DMS 273 treated with DMSO at 0.1 percent for 48 hours (cell line): ENCODE results near the gene NKD1.
"Not testable (repeated sequence)": the region's sequence is repeated elsewhere in the genome, so short reads cannot be mapped to it uniquely, and the experiment has no call there.

Source experiments
- DNase-seq: peaks from one replicate; lab custom pipeline; 2025; lab: John Stamatoyannopoulos, UW

Gene NKD1

DNA sequence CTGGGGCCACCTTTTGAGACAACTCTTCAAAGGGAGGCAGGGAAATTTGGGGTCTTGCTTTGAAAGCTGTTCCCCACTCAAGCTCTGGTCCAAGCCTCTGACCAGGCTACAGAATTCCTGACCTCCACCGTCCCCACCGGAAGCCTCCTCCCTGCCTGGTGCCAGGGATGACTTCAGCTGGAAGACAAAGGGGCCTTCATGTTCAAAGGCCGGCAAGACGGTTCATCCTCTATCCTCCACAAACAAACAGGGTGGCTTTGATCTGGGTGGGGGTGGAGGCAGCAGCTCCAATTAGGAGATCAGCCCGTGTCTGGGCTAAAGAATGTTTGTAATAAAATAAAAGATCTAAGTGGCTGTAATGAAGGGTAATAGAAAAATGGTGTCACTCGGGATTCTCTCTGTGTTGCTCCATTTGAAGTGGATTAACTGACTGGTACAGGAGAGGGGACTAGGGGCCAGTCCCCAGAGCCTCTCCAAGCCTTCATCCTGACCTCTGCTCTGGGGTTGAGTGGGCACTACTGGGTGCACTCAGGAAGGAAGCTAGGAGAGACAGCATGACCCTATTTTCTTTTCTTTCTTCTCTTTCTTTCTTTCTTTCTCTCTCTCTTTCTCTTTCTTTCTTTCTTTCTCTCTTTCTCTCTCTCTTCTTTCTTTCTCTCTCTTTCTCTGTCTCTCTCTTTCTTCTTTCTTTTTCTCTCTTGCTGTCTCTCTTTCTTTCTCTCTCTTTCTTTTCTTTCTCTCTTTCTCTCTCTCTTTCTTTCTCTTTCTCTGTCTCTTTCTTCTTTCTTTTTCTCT lies 27.5 kb upstream of the NKD1 start:
- no peak for DNase-seq

DNA sequence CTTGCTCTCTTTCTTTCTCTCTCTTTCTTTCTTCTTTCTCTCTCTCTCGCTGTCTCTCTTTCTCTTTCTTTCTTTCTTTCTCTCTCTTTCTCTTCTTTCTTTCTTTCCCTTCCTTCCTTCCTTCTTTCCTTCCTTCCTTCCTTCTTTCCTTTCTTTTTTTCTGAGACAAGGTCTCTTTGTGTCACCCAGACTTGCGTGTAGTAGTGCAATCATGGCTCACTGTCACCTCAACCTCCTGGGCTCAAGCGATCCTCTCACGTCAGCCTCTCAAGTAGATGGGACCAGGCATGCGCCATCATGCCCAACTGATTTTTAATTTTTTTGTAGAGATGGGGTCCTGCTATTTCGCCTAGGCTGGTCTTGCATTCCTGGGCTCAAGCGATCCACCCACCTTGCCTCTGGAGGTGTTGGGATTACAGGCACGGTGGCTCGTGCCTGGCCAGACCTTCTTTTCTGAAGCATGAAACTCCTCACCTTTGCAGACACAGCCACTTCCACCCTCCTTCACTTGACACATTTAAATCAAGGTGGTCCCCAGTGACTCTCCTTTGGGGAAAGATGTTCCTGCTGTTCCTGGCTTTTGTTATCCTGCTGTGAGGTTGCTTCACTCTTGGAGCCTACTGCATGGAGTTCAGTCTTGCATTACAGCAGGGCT lies 26.8 kb upstream of the NKD1 start:
- DNase-seq = no peak

DNA sequence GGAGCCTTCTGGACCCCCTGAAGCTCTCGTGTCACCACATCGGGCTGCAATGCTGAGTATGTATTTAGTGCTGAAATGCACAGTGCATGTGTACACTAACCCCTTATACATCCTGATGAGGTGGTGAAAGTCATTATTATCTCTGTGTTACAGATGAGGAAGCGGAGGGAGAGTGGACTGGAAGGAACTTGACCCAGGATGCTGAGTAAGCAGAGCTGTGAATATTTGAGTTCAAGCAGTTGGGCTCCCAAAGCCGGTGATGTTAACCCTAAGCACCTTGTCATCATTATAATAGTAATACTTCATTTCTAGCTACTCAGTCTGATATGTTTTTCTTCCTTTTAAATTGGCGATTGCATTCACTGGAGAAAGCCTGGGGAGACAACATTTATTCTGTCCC lies 25.9 kb upstream of the NKD1 start:
- no peak for DNase-seq

DNA sequence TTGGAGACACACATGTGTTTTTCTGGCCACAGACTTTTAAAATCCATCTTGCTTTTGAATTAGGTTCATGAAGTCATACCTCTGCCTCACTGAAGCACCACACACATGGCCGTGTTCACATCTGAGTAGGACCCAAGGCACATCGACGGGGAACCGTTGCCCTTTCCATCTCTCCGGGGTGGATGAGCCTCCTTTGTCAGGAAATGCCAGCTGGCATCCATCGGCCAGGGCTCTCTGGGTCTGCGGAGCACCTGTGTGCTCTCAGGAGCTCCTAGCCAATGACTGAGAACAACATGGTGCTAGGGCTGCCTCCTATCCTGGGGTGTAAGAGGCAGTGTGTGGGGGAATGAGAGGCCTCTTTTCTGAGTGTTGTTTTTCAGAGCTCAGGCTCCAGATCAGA lies 24.5 kb upstream of the NKD1 start:
- no peak for DNase-seq

DNA sequence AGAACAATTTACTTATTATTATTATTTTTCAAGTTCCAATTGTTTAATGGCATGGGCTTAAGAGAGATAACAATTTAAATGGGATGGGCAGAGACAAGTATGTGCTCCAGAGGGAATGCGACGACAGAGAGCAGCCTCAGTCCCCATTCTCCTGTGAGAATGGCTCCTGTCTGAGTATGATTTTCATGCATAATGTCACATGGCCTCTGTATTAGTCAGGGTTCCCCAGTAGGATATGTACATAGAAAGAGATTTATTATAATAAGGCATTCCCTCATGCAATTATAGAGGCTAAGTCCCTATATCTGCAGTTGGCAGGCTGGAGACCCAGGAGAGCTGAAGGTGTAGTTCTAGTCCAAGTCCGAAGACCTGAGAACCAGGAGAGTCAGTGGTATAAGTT lies 22.9 kb upstream of the NKD1 start:
- no peak for DNase-seq

DNA sequence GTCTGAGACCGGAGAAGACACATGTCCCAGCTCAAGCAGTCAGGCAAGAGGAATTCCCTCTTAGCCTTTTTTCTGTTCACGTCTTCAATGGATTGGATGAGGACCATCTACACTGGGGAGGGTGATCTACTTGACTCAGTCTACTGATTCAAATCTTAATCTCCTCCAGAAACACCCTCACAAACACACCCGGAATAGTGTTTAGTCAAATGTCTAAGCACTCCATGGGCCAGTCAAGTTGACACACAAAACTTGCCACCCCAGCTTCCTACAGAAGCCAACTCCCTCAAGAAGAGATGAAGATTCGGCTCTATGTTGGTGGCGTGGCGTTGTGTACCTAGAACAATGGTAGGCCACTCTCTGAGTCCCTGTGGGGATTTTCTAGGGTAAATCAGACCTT lies 22.5 kb upstream of the NKD1 start:
- no peak for DNase-seq

DNA sequence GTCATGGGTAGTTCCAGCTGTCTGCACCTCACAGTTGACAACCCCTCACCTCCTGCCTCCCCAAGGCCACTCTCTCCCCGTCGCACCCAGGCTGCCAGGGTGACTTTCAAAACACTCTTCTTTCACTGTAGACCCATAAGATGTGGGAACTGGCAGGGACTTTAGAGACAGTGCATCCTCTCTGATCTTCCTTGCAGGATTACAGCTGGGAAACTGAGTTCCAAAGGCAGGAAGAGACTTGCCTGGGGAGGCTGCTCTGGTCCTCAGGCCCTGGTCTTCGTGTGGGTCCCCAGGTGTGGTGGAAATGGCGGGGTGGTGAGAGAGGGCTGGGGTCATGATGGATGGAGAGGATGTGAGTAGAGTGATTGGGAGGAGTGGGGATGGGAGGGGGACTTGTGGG lies 21.9 kb upstream of the NKD1 start:
- no peak for DNase-seq

DNA sequence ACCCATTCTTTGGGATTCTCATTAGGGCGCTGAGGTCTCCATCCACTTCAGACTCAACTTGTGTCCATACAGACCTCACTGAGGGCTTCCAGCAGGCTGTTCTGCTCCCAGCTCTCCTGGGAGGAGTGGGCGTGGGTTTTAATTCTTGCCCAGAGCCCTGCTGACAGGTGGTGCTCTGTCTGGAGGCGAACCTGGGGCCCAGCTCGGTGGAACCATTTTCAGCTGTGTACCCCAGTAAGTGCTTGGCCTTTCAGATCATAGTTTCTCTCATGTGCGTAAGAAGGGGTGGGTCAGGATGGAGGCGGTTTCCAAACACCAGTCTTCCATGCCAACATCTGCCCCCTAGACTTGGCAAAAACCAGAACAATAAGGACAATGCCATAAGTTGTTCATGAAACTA lies 21.4 kb upstream of the NKD1 start:
- no peak for DNase-seq

DNA sequence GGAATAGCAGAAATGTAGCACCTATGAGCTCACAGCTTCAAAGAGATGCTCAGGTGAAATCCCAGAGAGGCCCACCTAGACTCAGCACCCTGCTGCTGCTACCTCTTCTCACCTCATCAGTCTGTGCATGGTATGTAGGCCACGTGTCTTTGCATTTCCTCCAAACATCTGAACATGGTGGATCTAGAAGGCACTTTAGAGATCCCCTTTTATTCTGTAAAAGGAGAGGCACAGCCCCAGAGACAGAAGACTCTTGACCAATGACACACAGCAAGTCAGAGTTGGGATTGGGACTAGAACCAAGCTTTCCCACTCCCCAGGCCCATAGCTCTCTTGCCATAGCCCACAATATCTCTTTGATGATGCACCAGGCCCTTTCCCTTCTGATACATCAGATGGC lies 19.4 kb upstream of the NKD1 start:
- no peak for DNase-seq

DNA sequence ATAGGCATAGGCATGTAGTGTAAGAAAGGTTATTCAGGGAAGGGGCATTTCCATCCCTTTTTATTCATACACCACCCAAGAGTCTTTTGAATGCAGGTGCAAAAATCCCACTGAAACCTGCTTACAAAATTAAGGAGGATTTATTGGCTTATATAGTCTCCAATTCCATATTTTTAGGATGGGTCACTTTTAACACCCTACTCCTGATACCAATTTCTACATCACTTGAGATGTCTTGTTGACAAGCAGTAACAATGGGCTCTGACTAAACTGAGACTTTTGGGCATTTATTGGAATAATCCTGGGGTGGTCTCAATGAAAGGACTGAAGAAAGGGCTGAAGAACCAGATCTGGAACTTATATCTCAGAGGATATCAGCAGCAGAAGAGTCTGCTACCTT lies 18.9 kb upstream of the NKD1 start:
- no peak for DNase-seq

DNA sequence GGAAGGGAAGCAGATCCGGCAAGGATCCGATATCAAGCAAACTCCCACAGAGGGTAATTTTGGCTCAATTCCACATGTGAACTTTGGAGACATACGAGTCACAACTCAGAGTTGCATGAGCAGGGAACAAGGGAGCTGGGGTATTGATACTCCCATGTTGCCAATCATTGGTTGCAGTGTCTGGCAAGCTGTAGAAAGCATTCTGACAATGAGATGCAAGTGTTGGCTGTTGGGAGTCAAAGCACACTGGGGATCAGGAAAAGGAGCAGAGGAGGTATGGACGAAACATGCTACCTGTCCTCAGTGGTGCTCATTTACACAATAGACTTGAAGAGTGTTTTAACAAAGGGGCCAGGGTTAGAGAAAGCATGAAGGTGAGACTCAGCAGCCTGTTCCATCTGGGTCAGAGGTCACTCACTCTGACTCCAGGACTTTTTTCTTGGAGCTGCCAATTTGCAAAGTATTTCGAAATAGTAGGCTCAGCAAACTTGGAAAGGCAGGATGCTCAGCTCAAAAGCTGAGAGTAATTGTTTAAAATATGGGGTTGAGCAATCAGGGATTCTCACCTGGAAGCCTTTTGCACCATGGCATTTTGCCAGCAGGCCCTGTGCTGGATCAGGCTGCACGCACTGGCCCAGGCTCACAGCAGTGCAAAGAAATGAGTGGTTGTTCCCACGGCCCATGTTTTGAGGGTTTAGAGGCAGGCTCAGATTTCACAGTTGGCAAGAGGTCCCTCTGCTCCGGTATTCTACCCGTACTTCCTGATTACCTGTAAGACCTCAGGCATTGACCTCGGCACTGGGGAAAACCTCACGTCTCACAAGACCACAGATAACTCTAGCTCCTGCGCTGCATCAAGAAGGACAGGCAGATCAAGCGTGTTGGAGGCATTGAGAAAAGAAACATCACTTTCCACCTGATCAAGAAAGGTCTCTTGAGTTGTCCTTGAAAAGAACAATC lies 17.6 kb upstream of the NKD1 start:
- no peak for DNase-seq

DNA sequence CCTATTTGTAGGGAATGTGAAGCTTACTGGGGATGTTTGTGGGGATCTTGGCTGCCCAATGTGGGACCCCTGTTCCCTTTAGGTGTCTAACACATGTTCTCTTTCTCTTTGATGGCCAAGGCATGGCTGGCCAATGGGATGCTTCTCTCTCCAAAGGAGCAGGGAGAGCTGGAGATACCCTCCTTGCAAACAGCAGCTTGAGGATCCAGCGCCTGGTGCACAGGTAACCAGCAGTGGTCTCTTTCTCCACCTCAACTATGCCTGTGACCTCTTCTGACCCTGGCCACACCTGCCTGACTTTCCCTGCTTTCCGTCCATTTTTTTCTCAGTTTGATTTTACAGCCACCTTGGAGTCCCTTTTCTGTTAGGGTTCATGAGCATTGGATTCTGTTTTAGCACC lies 16.8 kb upstream of the NKD1 start:
- DNase-seq = no peak

DNA sequence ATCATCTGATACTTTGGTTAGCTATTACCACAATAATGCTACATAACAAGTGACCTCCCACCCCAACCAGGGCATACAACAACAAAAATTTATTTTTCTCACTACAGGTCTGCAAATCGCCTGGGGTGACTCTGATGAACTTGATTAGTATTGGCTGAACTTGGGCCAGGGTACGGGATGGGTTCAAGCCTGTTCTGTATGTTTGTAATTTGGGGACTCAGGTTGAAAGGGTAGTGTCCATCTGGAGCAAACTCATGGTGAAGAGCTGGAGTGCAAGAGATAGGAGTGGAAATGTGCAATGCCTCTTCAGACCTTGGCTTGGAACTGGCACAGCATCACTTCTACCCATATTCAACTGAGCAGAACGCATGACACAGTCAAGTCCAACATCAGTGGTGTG lies 16.3 kb upstream of the NKD1 start:
- DNase-seq = no peak

DNA sequence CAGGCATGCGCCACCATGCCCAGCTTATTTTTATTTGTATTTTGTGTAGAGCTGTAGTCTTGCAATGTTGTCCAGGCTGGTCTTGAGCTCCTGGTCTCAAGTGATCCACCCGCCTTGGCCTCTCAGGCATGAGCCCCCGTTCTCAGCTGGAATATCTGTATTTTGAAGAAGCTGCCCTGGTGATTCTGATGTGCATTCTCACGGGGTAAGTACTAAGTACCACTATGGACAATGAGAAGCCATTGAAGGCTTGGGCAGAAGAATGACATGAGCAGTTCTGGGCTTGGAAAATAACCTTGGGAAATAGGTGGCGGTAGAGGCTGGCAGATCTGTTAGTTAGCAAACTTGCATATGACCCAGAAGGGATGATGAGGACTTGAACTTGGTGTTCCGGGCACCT lies 15.6 kb upstream of the NKD1 start:
- no peak for DNase-seq

DNA sequence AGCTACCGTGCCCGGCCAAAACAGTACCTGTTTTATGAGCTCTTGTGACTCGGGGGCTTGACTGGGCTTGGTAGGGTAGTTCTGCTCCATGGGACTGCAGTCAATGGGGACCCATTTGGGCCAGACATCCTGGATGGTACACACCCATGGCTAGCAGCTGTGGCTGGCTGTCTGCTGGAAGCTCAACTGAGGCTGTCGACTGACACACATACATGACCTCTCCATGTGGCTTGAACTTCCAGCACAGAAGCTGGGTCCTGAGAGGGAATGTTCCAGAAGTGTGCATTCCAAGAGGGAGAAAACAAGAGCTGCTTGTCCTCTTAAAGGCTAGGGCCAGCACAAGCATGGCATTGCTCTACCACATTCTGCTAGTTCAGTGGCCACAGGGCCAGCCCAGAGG lies 14.9 kb upstream of the NKD1 start:
- DNase-seq = no peak

DNA sequence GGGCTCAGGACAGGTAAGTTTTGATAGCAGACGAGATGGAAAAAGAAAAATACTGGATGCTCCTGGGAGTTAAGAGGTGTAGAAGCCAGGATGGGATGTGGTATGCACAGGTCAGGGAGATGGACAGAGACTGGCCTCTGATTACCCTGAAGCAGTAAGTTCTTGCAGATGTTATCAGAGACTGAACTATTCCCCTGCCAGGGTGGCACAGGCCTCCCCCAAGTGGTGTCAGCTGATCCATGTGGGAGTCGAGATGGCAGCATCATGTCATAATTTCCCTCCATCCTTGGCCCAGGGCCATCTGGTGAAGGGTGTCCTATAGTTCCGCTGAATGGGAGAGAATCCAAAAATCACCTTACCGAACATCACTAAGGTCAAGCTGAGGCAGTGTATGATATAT lies 14.1 kb upstream of the NKD1 start:
- no peak for DNase-seq

DNA sequence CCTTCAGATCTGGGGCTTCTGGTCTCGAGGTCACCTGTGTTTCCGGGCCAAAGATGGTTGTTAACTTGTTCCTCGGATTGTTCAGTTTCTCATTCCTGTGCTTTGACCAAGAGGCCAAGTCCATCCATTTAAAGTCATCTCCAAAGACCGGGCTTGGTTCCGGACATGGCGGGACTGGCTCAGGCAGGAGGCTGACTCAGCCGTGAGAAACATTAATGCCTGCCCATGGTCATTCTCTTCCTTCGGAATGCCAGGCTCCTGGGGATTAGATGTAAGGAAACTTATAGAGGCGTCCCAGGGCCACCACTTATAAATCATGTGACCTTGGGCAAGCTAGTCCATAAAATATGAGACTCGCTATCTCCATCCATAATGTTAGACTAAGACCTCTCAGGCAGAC lies 13.6 kb upstream of the NKD1 start:
- no peak for DNase-seq

DNA sequence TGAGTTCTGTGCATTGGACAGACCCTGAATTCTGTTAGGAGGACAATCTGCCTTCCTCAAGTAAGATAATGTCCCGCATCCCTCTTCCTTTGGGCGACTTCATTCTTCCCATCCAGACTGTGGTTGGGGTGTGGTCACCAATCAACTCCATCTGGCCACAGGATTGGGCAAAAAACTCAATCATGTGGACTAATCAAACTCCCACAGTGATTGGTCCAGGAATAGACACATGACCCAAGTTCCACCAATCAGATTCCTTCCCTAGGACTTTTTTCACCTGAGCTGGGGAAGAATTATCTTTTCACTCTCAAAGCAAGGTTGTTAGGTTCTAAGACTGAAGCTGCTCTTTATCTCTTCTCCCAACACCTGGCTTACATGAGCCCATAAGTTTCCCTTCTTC lies 13.2 kb upstream of the NKD1 start:
- DNase-seq = no peak

DNA sequence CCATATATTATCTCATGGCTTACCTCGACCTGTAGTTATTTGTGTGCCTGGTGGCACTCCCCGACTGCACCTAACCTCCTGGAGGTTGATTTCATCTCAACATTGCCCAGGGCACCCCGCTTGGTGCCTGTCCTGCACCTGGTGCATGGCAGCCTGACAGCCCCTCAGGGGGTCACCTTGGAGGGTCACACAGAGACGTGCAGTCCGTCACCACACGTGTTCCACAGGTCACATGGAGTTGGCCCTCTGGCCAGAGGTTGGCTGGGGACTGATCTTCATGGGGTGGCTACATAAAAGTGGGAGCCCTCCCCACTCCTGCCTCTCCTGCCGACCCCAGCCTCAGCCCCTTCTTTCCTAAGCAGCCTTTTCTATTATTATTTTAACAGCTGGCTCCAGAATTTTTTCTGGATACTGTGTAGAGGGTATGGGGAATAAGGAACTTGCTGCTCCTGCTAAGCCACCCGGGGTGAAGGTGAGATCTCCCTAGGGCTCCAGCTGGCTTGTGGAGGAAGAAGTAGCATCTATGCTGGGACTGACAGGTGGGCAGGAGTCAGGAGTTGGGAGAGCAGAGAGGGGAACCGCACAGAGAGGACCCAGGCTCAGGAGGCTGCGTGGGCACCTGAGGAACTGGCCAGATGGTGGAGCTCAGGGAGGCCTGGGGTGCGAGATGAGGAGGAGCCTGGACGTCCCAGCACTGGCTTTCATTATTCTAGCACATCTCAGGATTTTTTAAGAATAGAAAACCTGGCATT lies 12.5 kb upstream of the NKD1 start:
- DNase-seq = no peak

DNA sequence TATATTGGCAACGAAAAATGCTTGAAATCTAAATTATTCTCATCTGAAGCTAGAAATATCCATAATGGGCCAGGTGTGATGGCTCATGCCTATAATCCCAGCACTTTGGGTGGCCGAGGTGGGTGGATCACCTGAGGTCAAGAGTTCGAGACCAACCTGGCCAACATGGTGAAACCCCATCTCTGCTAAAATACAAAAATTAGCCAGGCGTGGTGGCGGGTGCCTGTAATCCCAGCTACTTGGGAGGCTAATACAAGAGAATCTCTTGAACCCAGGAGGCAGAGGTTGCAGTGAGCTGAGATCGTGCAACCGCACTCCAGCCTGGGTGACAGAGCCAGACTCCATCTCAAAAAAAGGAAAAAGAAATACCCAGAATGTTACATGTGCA lies 11.9 kb upstream of the NKD1 start:
- not testable (repeated sequence) for DNase-seq

DNA sequence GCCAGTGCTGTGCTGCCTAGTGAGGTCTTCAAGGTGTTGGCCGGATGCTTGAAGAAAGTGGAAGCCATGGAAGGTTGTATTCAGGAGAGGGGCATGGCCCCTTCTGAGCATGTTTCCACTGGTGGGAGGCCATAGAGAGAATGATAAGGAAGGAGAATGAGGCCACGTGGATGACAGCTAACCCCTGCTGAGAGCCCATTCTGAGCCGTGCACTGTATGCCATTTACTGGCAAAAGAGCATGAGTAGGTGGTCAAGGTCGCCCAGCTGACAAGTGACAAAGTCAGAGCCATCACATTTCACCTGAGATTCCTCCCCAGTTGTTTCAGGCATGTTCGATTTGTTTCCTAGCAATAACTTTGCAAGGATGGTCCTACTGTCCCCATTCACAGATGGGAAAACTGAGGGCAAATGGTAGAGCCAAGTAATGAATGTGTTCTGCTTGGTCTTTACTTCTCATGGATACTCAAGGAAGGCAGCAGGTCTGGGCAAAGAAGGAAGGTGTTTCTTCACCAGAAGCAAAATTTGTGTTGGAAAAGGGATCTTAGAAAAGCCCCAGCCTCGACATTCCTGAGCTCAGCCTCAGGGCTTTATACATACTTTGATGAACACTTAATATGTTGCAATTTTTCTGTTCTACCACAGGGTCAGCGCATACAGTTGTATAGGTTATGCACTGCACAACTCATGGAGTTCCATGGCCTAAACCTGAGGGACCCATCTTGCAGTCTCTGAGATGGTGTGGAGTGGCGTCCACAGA lies 10.5 kb upstream of the NKD1 start:
- no peak for DNase-seq
